ENCODE data around the gene ANKHD1.
"Not testable (repeated sequence)": the region's sequence is repeated elsewhere in the genome, so short reads cannot be mapped to it uniquely, and the experiment has no call there.

- not testable (repeated sequence) for TF ChIP-seq CTCF (IDR thresholded peaks at IDR 0.05); POLR2AphosphoS5 (IDR thresholded peaks at IDR 0.05; ENCODE audit: low read depth, low read length); TCF7L2 (IDR thresholded peaks at IDR 0.05; ENCODE audit: low read depth, low read length); SIN3A (IDR thresholded peaks at IDR 0.05; ENCODE audit: borderline replicate concordance, insufficient read depth, low read depth, low read length)
- TF ChIP-seq, protein P1, sequence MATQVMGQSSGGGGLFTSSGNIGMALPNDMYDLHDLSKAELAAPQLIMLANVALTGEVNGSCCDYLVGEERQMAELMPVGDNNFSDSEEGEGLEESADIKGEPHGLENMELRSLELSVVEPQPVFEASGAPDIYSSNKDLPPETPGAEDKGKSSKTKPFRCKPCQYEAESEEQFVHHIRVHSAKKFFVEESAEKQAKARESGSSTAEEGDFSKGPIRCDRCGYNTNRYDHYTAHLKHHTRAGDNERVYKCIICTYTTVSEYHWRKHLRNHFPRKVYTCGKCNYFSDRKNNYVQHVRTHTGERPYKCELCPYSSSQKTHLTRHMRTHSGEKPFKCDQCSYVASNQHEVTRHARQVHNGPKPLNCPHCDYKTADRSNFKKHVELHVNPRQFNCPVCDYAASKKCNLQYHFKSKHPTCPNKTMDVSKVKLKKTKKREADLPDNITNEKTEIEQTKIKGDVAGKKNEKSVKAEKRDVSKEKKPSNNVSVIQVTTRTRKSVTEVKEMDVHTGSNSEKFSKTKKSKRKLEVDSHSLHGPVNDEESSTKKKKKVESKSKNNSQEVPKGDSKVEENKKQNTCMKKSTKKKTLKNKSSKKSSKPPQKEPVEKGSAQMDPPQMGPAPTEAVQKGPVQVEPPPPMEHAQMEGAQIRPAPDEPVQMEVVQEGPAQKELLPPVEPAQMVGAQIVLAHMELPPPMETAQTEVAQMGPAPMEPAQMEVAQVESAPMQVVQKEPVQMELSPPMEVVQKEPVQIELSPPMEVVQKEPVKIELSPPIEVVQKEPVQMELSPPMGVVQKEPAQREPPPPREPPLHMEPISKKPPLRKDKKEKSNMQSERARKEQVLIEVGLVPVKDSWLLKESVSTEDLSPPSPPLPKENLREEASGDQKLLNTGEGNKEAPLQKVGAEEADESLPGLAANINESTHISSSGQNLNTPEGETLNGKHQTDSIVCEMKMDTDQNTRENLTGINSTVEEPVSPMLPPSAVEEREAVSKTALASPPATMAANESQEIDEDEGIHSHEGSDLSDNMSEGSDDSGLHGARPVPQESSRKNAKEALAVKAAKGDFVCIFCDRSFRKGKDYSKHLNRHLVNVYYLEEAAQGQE (IDR thresholded peaks at IDR 0.05; ENCODE audit: insufficient read depth in 1 of 2, low read depth in 2 of 2, low read length in 1 of 2) = not testable (repeated sequence)
These were observed 86.5 kb downstream of the ANKHD1 start for GRCh38 chr5:140488141-140488540.
